D721Med (cell line): ENCODE data around the gene QARS1.

ENCODE experiments used
- DNase-seq: peaks from one replicate; pipeline ENCODE4 v3.0.0; 2011; ENCODE audit warnings: low spot score; ENCODE audit not compliant: insufficient read length
- FAIRE-seq: peaks from 2 replicates; lab custom pipeline; 2011; peaks lifted over from hg19 to GRCh38; lab: Jason Lieb, UNC
- TF ChIP-seq, protein P1 (sequence below): IDR thresholded peaks from 2 replicates; pipeline ENCODE4 v1.5.1; 2012; ENCODE audit warnings: mild to moderate bottlenecking, control low read depth; ENCODE audit not compliant: insufficient read depth; ENCODE audit errors: missing control alignments

The QARS1 gene

DNA sequence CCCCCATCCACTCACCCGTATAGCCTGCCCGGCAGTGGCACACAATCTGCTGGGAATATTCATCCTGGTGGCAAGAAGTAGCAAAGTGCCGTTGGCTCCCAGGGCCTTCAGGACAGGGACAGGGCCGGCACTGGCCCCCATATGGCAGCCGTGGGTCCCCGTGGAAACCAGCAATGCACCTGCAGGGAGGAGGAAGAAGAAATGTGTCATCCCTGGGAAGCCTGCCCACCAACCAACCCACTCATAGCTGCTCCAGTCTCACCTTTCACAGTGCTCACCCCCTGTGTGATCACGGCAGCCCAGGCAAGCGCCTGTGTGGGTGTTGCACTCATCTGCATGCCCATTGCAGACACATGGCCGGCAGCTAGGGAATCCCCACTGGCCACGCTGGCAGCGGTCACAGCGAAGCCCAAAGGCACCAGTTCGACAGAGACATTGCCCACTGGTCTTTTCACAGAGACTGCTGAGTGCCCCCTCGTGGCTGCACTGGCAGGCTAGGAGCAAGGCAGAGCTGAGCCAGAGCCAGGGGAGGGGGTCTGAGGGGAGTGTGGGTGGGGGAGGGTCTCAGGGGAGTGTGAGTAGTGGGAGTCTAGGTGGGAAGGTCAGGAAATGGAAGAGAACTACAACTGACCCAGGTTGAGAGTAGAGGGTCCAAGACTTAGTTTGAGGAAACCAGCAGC, 20.6 kb upstream of the QARS1 start:
- no peak for FAIRE-seq
- no peak for DNase-seq
- TF ChIP-seq, protein P1, sequence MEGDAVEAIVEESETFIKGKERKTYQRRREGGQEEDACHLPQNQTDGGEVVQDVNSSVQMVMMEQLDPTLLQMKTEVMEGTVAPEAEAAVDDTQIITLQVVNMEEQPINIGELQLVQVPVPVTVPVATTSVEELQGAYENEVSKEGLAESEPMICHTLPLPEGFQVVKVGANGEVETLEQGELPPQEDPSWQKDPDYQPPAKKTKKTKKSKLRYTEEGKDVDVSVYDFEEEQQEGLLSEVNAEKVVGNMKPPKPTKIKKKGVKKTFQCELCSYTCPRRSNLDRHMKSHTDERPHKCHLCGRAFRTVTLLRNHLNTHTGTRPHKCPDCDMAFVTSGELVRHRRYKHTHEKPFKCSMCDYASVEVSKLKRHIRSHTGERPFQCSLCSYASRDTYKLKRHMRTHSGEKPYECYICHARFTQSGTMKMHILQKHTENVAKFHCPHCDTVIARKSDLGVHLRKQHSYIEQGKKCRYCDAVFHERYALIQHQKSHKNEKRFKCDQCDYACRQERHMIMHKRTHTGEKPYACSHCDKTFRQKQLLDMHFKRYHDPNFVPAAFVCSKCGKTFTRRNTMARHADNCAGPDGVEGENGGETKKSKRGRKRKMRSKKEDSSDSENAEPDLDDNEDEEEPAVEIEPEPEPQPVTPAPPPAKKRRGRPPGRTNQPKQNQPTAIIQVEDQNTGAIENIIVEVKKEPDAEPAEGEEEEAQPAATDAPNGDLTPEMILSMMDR = peak; percentile 25

GRCh38 chr3:49124203-49124602, 19.6 kb upstream of the QARS1 start:
- TF ChIP-seq, protein P1 = no peak
- DNase-seq = no peak
- FAIRE-seq = no peak

- DNase-seq (no peak), FAIRE-seq (no peak)
- TF ChIP-seq, protein P1 = no peak
Measured at GRCh38 chr3:49123687-49124086, 19.1 kb upstream of the QARS1 start.

DNA sequence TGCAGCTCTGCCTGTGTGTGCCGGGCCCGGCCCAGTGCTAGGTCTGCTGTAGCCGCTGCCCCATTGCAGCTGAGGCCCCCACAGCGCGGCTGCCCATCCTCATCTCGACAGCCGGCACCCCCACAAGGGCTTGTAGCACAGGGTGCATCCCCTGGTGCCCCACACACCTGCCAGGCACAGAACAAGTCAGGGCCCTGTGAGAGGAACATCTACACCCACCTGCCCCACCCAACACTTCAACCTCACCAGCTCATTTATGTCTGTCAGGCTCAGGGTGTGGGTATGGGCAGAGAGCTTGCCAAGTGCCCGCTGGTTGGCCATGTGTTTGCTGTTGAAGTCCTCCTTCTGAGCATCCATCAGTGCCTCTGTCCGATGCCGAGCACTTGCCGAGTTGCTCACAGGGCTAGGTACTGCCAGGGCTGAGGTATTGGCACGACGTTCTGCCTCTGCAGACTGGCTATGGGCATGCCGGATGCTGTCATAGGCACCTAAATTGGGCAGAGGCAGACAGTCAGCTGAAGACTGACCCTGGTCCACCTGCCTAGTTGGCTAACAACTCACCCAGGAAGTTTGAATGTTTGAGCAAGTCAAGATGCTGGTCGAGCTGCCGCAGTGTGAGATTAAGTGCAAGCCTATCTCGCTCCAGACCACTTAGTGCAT, 18.5 kb upstream of the QARS1 start:
- TF ChIP-seq, protein P1 = no peak
- FAIRE-seq (no peak), DNase-seq (no peak)

GRCh38 chr3:49122451-49122850, 17.9 kb upstream of the QARS1 start:
- FAIRE-seq (no peak), DNase-seq (no peak)
- TF ChIP-seq, protein P1 = no peak

DNA sequence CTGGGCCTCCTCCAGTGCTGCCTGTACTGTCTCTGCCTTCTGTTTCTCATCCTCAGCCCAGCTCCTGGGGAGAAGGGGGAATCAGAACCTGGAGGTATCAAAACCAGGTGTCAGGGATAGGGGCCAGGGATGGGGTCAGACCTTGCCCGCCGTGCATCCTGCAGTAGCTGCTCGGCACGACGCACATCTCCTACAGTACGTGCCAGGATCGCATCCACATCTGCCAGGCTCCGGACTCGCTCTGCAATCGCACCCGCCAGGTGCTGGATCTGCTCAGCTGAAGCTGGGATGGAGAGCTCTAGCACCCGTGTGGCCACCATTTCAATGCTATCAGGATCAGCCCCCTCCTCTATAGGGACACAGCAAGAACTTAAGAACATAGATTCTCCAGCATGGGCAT, 17.5 kb upstream of the QARS1 start:
- TF ChIP-seq, protein P1 = no peak
- no peak for FAIRE-seq
- DNase-seq = no peak
